ENCODE measurements around the gene E2F4. TPM values are rescaled to one million over a fixed set of nuclear protein-coding genes. Genes with fewer than 3 reads are reported as not detected.
A peak's percentile ranks its signal among the peaks of the same experiment; 100 is the strongest.

E2F4 gene
- total RNA-seq, 1 donor from 2014 or later: 64.3 TPM

DNA sequence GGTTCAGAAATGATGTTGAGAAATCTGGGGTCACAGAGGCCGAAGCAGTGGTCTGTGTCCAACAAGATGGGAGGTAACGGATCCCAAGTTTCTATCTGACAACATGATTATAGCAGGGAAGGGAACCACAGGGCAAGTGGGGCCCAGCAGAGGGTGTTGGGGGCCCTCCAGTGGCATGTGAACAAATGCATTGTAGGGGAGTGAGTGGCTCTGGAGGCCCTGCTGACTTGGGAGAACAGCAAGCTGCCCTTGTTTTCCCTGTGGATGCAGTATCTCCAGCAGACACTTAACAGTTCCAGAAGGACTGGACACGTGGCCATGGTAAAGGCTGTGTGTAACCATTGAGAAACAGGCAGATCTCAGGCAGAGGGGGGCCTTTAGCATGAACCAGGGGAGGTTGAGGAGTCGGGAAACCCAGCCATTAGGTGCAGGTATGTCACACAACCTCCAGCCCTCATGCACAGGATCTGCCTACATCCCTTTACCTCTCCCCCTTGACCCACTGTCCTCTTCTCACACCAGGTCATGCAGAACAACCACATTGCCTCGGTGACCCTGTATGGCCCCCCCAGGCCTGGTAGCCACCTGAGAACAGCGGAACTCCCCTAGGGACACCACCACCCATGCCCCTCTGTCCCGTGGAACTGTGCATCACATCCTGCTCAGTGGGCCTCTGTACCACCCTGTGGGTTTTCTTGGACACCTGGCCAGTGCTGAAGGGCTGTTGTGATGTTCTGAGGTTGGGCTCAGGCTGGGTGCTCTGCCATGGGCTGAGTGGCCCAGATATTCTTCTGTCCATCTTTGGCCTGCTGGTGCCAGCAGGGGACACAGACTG, 45.2 kb upstream of the E2F4 start:
- TF ChIP-seq, protein P1, sequence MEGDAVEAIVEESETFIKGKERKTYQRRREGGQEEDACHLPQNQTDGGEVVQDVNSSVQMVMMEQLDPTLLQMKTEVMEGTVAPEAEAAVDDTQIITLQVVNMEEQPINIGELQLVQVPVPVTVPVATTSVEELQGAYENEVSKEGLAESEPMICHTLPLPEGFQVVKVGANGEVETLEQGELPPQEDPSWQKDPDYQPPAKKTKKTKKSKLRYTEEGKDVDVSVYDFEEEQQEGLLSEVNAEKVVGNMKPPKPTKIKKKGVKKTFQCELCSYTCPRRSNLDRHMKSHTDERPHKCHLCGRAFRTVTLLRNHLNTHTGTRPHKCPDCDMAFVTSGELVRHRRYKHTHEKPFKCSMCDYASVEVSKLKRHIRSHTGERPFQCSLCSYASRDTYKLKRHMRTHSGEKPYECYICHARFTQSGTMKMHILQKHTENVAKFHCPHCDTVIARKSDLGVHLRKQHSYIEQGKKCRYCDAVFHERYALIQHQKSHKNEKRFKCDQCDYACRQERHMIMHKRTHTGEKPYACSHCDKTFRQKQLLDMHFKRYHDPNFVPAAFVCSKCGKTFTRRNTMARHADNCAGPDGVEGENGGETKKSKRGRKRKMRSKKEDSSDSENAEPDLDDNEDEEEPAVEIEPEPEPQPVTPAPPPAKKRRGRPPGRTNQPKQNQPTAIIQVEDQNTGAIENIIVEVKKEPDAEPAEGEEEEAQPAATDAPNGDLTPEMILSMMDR (IDR thresholded peaks at IDR 0.05; ENCODE audit: partially characterized antibody, unreplicated experiment): no peak
- peaks cover 2% of the 10 kb centered on the region for H3K9me3 Mint-ChIP-seq (ENCODE audit: unreplicated experiment)
- H3K36me3 Mint-ChIP-seq (ENCODE audit: unreplicated experiment): peaks cover 5% of the 10 kb centered on the region
- peaks cover 3% of the 10 kb centered on the region for H3K4me1 Mint-ChIP-seq (ENCODE audit: low read depth, unreplicated experiment)
- H3K27me3 Mint-ChIP-seq (ENCODE audit: unreplicated experiment): peaks cover 11% of the 10 kb centered on the region
- H3K4me3 Mint-ChIP-seq (ENCODE audit: unreplicated experiment): no peak overlapping the region
- DNase-seq: no peak
- no peak overlapping the region for H3K27ac Mint-ChIP-seq (ENCODE audit: unreplicated experiment)

DNA sequence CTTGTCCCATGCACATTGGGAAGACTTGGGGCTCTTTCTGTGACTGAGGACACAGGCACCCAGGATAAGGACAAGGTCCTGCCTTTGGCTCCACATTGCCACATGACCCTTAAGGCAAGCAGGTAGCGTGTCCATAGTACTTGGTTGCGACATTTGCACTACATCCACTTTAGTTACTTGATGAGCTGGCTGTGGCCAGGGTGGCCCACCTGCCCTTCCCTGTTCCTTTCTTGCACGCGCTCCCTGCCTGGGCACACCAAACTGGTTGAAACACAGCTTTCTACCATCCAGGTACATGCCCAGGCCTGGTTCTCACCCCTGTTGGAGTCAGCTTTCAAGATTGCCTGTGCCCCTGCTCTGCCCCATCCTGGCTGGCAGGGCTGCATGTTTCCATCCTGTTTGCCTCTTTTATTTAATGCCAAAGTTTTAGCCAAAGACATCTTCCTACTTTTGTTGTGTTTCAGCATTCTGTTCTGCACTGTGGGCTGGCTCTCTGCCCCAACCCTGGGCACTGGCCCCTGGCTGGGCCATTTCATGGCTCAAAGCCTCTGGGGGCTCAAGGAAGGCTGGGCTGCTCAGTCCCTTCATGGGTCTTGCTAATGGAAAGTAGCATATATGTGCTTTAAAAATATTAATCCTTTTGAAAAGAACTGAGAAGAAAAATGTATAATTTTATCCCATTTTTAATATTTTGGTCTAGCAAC, 44.4 kb upstream of the E2F4 start:
- peaks cover 3% of the 10 kb centered on the region for H3K4me1 Mint-ChIP-seq (ENCODE audit: low read depth, unreplicated experiment)
- TF ChIP-seq, protein P1 (IDR thresholded peaks at IDR 0.05; ENCODE audit: partially characterized antibody, unreplicated experiment): no peak
- peaks cover 13% of the 10 kb centered on the region for H3K27me3 Mint-ChIP-seq (ENCODE audit: unreplicated experiment)
- H3K4me3 Mint-ChIP-seq (ENCODE audit: unreplicated experiment): no peak overlapping the region
- no peak overlapping the region for H3K27ac Mint-ChIP-seq (ENCODE audit: unreplicated experiment)
- no peak for DNase-seq
- peaks cover 6% of the 10 kb centered on the region for H3K36me3 Mint-ChIP-seq (ENCODE audit: unreplicated experiment)
- peaks cover 2% of the 10 kb centered on the region for H3K9me3 Mint-ChIP-seq (ENCODE audit: unreplicated experiment)

DNA sequence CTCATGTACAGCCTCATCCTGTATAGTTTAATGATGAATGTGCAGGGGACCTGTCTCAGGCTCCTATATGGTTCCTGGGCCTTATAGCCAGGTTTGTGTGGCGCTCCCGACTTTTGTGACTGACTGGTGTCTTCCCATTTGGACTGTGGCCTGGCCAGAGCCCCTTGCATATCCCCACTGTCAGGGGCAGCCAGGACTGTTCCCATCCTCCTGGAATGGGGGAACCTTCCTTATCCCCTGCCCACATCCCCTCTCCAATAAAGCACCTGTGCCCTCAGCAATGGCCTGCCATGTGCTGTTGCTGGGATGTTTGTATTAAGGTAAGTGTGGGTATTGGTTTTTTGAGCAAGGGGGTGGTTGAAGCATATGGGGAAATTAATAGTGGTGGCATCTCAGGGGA, 43.7 kb upstream of the E2F4 start:
- Mint-ChIP-seq H3K4me1 (ENCODE audit: low read depth, unreplicated experiment) (peaks cover 3% of the 10 kb centered on the region), H3K27ac (ENCODE audit: unreplicated experiment) (no peak overlapping the region), H3K36me3 (ENCODE audit: unreplicated experiment) (peaks cover 9% of the 10 kb centered on the region), H3K27me3 (ENCODE audit: unreplicated experiment) (peaks cover 19% of the 10 kb centered on the region), H3K4me3 (ENCODE audit: unreplicated experiment) (peak overlapping the region; percentile 14), H3K9me3 (ENCODE audit: unreplicated experiment) (peaks cover 3% of the 10 kb centered on the region)
- TF ChIP-seq, protein P1 (IDR thresholded peaks at IDR 0.05; ENCODE audit: partially characterized antibody, unreplicated experiment): no peak
- DNase-seq: no peak

DNA sequence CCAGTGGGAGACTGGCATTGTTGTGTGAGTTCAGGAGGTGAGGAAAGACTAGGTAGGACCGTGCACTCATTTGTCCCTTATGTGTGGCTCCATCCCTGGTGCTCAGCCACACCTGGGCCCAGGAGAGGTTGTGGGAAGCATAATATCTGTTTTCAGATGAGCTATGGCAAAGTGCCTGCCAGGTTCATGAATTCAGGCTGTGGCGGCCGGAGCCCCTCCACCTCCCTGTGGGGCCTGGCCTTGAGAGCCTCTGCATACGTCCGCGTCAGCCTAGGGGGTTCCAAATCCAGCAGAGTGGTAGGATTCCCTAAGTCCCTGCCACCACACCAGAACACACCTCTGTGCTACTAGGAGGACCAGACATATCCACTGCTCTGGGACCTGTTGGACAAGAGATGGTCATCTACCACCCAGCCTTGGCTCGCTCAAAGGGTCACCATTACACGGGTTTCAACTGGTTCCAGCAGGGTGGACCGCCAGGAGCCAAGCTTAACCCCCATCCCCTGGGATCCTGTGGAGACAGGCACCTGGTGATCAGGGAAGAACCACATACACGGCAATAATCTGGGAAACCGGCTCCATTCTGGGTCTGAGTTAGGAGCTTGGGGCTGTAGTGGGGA, 43.2 kb upstream of the E2F4 start:
- peaks cover 3% of the 10 kb centered on the region for H3K4me1 Mint-ChIP-seq (ENCODE audit: low read depth, unreplicated experiment)

More for the DNA sequence above, 43.2 kb upstream of the E2F4 start:
- DNase-seq: no peak
- peaks cover 3% of the 10 kb centered on the region for H3K9me3 Mint-ChIP-seq (ENCODE audit: unreplicated experiment)
- H3K27ac Mint-ChIP-seq (ENCODE audit: unreplicated experiment): no peak overlapping the region
- H3K4me3 Mint-ChIP-seq (ENCODE audit: unreplicated experiment): peak overlapping the region; percentile 14
- H3K27me3 Mint-ChIP-seq (ENCODE audit: unreplicated experiment): peaks cover 20% of the 10 kb centered on the region
- H3K36me3 Mint-ChIP-seq (ENCODE audit: unreplicated experiment): peaks cover 9% of the 10 kb centered on the region
- TF ChIP-seq, protein P1 (IDR thresholded peaks at IDR 0.05; ENCODE audit: partially characterized antibody, unreplicated experiment): no peak

Measured in glutamatergic neuron (in vitro differentiated cells).